Endothelial cell of umbilical vein (primary cell): Measurements from ENCODE around the gene TNFRSF11A. TPM values are rescaled to one million over a fixed set of nuclear protein-coding genes. Genes with fewer than 3 reads are reported as not detected.
A peak's percentile ranks its signal among the peaks of the same experiment; 100 is the strongest.

ENCODE experiments used
- BruUV-seq: library from RNA; stranded (reverse); fragments of 400-500 nt; replicated peaks from 2 replicates; lab custom pipeline; 2021; lab: Mats Ljungman, UMichigan
- CTCF ChIA-PET: fragments of 300-600, 350-600 bp; sonication (Branson Sonifier 250); formaldehyde crosslinking; loops from one replicate; lab custom pipeline; 2021; ENCODE audit warnings: antibody characterized with exemption, inconsistent platforms; lab: Charles Lee
- POLR2A ChIA-PET: fragments of 300-600, 350-600 bp; sonication (Branson Sonifier 250); formaldehyde crosslinking; loops from one replicate; lab custom pipeline; 2021; ENCODE audit warnings: antibody characterized with exemption, inconsistent platforms; lab: Charles Lee
- DNase-seq: peaks from one replicate; pipeline ENCODE4 v3.0.0-alpha.2; 2011; ENCODE audit warnings: low read depth, low spot score
- FAIRE-seq: peaks from 2 replicates; lab custom pipeline; 2011; peaks lifted over from hg19 to GRCh38; lab: Jason Lieb, UNC
- H2AFZ ChIP-seq: 2 replicates; pipeline ENCODE4 v1.6.0; 2012; ENCODE audit warnings: low read depth, low read length, control low read depth, inconsistent platforms
- H3K27ac ChIP-seq: 2 replicates; pipeline ENCODE4 v1.5.1; 2011; ENCODE audit warnings: low read depth, mild to moderate bottlenecking, control low read depth, low read length, moderate library complexity; ENCODE audit not compliant: insufficient read depth
- H3K27me3 ChIP-seq, 2 experiments: 2 replicates each; pipeline versions ENCODE4 v1.6.0 to v1.6.1; 2011; ENCODE audit warnings: low read length in 2 of 2, mixed read lengths in 1 of 2; ENCODE audit not compliant: control insufficient read depth in 2 of 2, insufficient read depth in 2 of 2
- H3K36me3 ChIP-seq, 2 experiments: 2 replicates in 1 of 2; 3 replicates in 1 of 2; pipeline ENCODE4 v1.5.1; 2011; ENCODE audit warnings: low read length in 2 of 2, mild to moderate bottlenecking in 1 of 2, moderate library complexity in 1 of 2; ENCODE audit not compliant: control insufficient read depth in 2 of 2, insufficient read depth in 2 of 2; ENCODE audit errors: extremely low read depth in 1 of 2
- H3K4me1 ChIP-seq: 3 replicates; pipeline ENCODE4 v1.5.1; 2011; ENCODE audit warnings: mild to moderate bottlenecking, low read length; ENCODE audit not compliant: control insufficient read depth, insufficient read depth; ENCODE audit errors: extremely low read depth
- H3K4me2 ChIP-seq: 2 replicates; pipeline ENCODE4 v1.6.1; 2011; ENCODE audit warnings: low read length, control low read depth, mixed read lengths; ENCODE audit not compliant: insufficient read depth
- H3K4me3 ChIP-seq, 3 experiments: fragments of 200-600 bp in 1 of 3; sonication (generic), shearing (Covaris generic) in 1 of 3; replicated peaks in 1 of 3; 2 replicates each; pipeline ENCODE4 v1.5.1; 2011 to 2016; ENCODE audit warnings: control low read depth in 3 of 3, low read length in 3 of 3, mild to moderate bottlenecking in 2 of 3, inconsistent platforms in 1 of 3, low read depth in 1 of 3, moderate library complexity in 1 of 3; ENCODE audit not compliant: insufficient read depth in 1 of 3
- H3K79me2 ChIP-seq: 2 replicates; pipeline ENCODE4 v1.6.0; 2012; ENCODE audit warnings: low read length, inconsistent platforms; ENCODE audit not compliant: control insufficient read depth, insufficient read depth
- H3K9ac ChIP-seq: replicated peaks from 2 replicates; pipeline ENCODE3; 2011; ENCODE audit warnings: low read length, control low read depth; ENCODE audit not compliant: insufficient read depth; ENCODE audit errors: extremely low read depth
- H3K9me1 ChIP-seq: replicated peaks from 3 replicates; pipeline ENCODE4 v1.6.0; 2011; ENCODE audit warnings: mild to moderate bottlenecking, low read length; ENCODE audit not compliant: control insufficient read depth, insufficient read depth; ENCODE audit errors: extremely low read depth
- H3K9me3 ChIP-seq: replicated peaks from 2 replicates; pipeline ENCODE4 v1.5.1; 2012; ENCODE audit warnings: low read length, inconsistent platforms; ENCODE audit not compliant: control insufficient read depth, insufficient read depth
- H4K20me1 ChIP-seq: replicated peaks from 2 replicates; pipeline ENCODE3; 2011; ENCODE audit warnings: mild to moderate bottlenecking, low read length; ENCODE audit not compliant: control insufficient read depth, insufficient read depth; ENCODE audit errors: extremely low read depth
- CTCF ChIP-seq, 2 donors: IDR thresholded peaks; 1 replicate in 1 of 2; 2 replicates in 1 of 2; pipeline ENCODE4 v1.5.1; 2011; ENCODE audit warnings: low read length in 2 of 2, mild to moderate bottlenecking in 2 of 2, moderate library complexity in 2 of 2, control low read depth in 1 of 2, inconsistent platforms in 1 of 2, low read depth in 1 of 2; ENCODE audit not compliant: insufficient read depth in 1 of 2; ENCODE audit errors: extremely low read depth in 1 of 2
- EZH2 ChIP-seq: IDR thresholded peaks from 2 replicates; pipeline ENCODE4 v1.6.1; 2012; ENCODE audit warnings: borderline replicate concordance, low read depth, mild to moderate bottlenecking, moderate library complexity, low read length, inconsistent platforms; ENCODE audit not compliant: severe bottlenecking
- FOS ChIP-seq: IDR thresholded peaks from 2 replicates; pipeline ENCODE4 v1.6.1; 2011; ENCODE audit warnings: mild to moderate bottlenecking, low read length, moderate library complexity, borderline replicate concordance; ENCODE audit not compliant: insufficient read depth
- GATA2 ChIP-seq: IDR thresholded peaks from 2 replicates; pipeline ENCODE4 v1.7.0; 2011; ENCODE audit warnings: low read depth, mild to moderate bottlenecking, moderate library complexity, mixed read lengths, low read length; ENCODE audit not compliant: insufficient read length, insufficient read depth
- JUN ChIP-seq: IDR thresholded peaks from 2 replicates; pipeline ENCODE4 v1.6.1; 2011; ENCODE audit warnings: borderline replicate concordance, low read depth; ENCODE audit not compliant: insufficient read length, insufficient read depth
- MAX ChIP-seq: IDR thresholded peaks from 2 replicates; pipeline ENCODE4 v1.6.1; 2011; ENCODE audit not compliant: insufficient read depth, insufficient read length
- MYC ChIP-seq: IDR thresholded peaks from one replicate; pipeline ENCODE4 v1.6.1; 2011; ENCODE audit warnings: mild to moderate bottlenecking, low read depth, low read length
- POLR2A ChIP-seq: IDR thresholded peaks from 2 replicates; pipeline ENCODE4 v1.6.1; 2012; ENCODE audit warnings: low read depth, mild to moderate bottlenecking, control low read depth, low read length
- POLR2AphosphoS5 ChIP-seq: IDR thresholded peaks from 2 replicates; pipeline ENCODE4 v1.6.1; 2012; ENCODE audit warnings: low read depth, mild to moderate bottlenecking, control low read depth, low read length, moderate library complexity; ENCODE audit not compliant: insufficient read depth
- dilution Hi-C: fragments of 300-500 bp; cut with MboI; formaldehyde crosslinking; loops from one replicate; pipeline ENCODE4 v1.15.0; 2019; ENCODE audit warnings: low sequenced_read_pairs; ENCODE audit not compliant: extremely low pct_ligation_motif_present
- intact Hi-C: fragments of 100-400 bp; cut with micrococcal nuclease; formaldehyde crosslinking; loops from one replicate; pipeline ENCODE4 v1.10.0; 2022
- polyA plus RNA-seq, 4 experiments: library from polyadenylated mRNA; depleted of rRNA in 3 of 4; stranded (reverse) in 3 of 4; unstranded in 1 of 4; fragments of >200 nt; gene quantifications; 2 replicates each; pipeline versions ENCODE4 v1.2.1 to v1.2.3, GENCODE V29; 2011 to 2012; ENCODE audit warnings: missing spikeins in 1 of 4
- total RNA-seq: library from RNA; stranded (reverse); gene quantifications from 2 replicates; pipeline ENCODE4 v1.2.3, GENCODE V29; 2021

The TNFRSF11A gene
- total and polyA plus RNA-seq, 2 donors (not counting 3 experiments of a cell fraction or from before 2014, with no cell fraction given), result 10.4 to 11.1 TPM

GRCh38 chr18:62438402-62438801 lies 113.3 kb downstream of the TNFRSF11A start:
- Histone ChIP-seq H3K79me2 (no peaks in the 10 kb centered on the region), H3K4me2 (peak overlapping the region; percentile 57), H3K9me3 (no peaks in the 10 kb centered on the region), H3K9me1 (no peaks in the 10 kb centered on the region), H3K27me3 (no peaks in the 10 kb centered on the region), H4K20me1 (no peaks in the 10 kb centered on the region), H3K36me3 (no peaks in the 10 kb centered on the region), H3K4me1 (peaks cover 22% of the 10 kb centered on the region), H3K4me3 (no peak overlapping the region), H3K27ac (peak overlapping the region; percentile 65), H2AFZ (peak overlapping the region; percentile 77), H3K9ac (no peak overlapping the region)
- dilution Hi-C loops (no loop called here), intact Hi-C loops (no loop called here)
- BruUV-seq, result no TSS peak
- no peak for TF ChIP-seq EZH2
- TF ChIP-seq POLR2AphosphoS5, result no peak
- no peak for TF ChIP-seq POLR2A
- TF ChIP-seq FOS, result no peak
- no peak for TF ChIP-seq CTCF (IDR thresholded peaks at IDR 0.05; ENCODE audit: extremely low read depth in 1 of 2, insufficient read depth in 1 of 2, low read depth in 1 of 2, low read length in 2 of 2)
- TF ChIP-seq JUN, result no peak
- no peak for TF ChIP-seq MAX
- TF ChIP-seq MYC, result no peak
- no peak for TF ChIP-seq GATA2
- ChIA-PET CTCF (interaction anchor here (1.0 to 4.2 kb wide), 4 partner anchors 8 to 145 kb away, joined by 3 to 57 read pairs (median 8); no protein-coding TSS in a partner anchor), POLR2A (no interaction called here)
- no peak for DNase-seq
- no peak for FAIRE-seq
